Measurements from ENCODE around the gene BBX. TPM values are rescaled to one million over a fixed set of nuclear protein-coding genes. Genes with fewer than 3 reads are reported as not detected.

BBX gene
- total and polyA plus RNA-seq, 4 donors: 4.7 to 25.1 (median 20.5) TPM

- Histone ChIP-seq H3K4me3 (ENCODE audit: low read depth in 1 of 3, low read length in 3 of 3) (no peak overlapping the region), H3K4me1 (ENCODE audit: control insufficient read depth in 4 of 4, insufficient read depth in 4 of 4, low read length in 3 of 4) (no peaks in the 10 kb centered on the region), H3K9me3 (ENCODE audit: control insufficient read depth in 4 of 4, low read length in 3 of 4) (no peaks in the 10 kb centered on the region), H3K9ac (ENCODE audit: low read depth in 1 of 2, low read length in 2 of 2) (no peak overlapping the region), H3K36me3 (ENCODE audit: control insufficient read depth in 4 of 4, insufficient read depth in 3 of 4, low read depth in 1 of 4, low read length in 3 of 4) (no peaks in the 10 kb centered on the region), H3K27me3 (ENCODE audit: control insufficient read depth in 4 of 4, insufficient read depth in 4 of 4, low read length in 3 of 4) (no peaks in the 10 kb centered on the region), H3K27ac (ENCODE audit: low read depth in 1 of 2, low read length in 2 of 2) (no peak overlapping the region)
- DNase-seq (ENCODE audit: low spot score): no peak
- no peak for TF ChIP-seq GABPA (IDR thresholded peaks at IDR 0.05 in 1 of 2, conservative IDR thresholded peaks at IDR 0.05 in 1 of 2)
- no peak for TF ChIP-seq YY1 (IDR thresholded peaks at IDR 0.05)
- TF ChIP-seq ZBTB33 (IDR thresholded peaks at IDR 0.05): no peak
- TF ChIP-seq REST (IDR thresholded peaks at IDR 0.05): no peak
- no peak for TF ChIP-seq FOXA2 (IDR thresholded peaks at IDR 0.05)
- TF ChIP-seq HNF4A (conservative IDR thresholded peaks at IDR 0.05): no peak
- no peak for TF ChIP-seq JUND (IDR thresholded peaks at IDR 0.05)
- no peak for TF ChIP-seq RAD21 (IDR thresholded peaks at IDR 0.05)
- TF ChIP-seq MAX (IDR thresholded peaks at IDR 0.05): no peak
- TF ChIP-seq EGR1 (IDR thresholded peaks at IDR 0.05; ENCODE audit: low read depth in 2 of 2): no peak
- no peak for TF ChIP-seq HNF4G (IDR thresholded peaks at IDR 0.05)
- TF ChIP-seq FOXA1 (IDR thresholded peaks at IDR 0.05): no peak
- TF ChIP-seq SP1 (IDR thresholded peaks at IDR 0.05): no peak
- WGBS: 91% methylated on average over 2 of the region's 2 CpGs
Measured at GRCh38 chr3:107680698-107681097, 157.9 kb downstream of the BBX start.

- H3K9me3 ChIP-seq (ENCODE audit: control insufficient read depth in 4 of 4, low read length in 3 of 4): no peaks in the 10 kb centered on the region
- WGBS: 69% methylated on average over 3 of the region's 3 CpGs
- no peaks in the 10 kb centered on the region for H3K27me3 ChIP-seq (ENCODE audit: control insufficient read depth in 4 of 4, insufficient read depth in 4 of 4, low read length in 3 of 4)
- H3K36me3 ChIP-seq (ENCODE audit: control insufficient read depth in 4 of 4, insufficient read depth in 3 of 4, low read depth in 1 of 4, low read length in 3 of 4): no peaks in the 10 kb centered on the region
- no peak overlapping the region for H3K27ac ChIP-seq (ENCODE audit: low read depth in 1 of 2, low read length in 2 of 2)
- H3K4me3 ChIP-seq (ENCODE audit: low read depth in 1 of 3, low read length in 3 of 3): no peak overlapping the region
- DNase-seq (ENCODE audit: low spot score): no peak
- no peaks in the 10 kb centered on the region for H3K4me1 ChIP-seq (ENCODE audit: control insufficient read depth in 4 of 4, insufficient read depth in 4 of 4, low read length in 3 of 4)
- H3K9ac ChIP-seq (ENCODE audit: low read depth in 1 of 2, low read length in 2 of 2): no peak overlapping the region
- TF ChIP-seq ZBTB33 (IDR thresholded peaks at IDR 0.05) (no peak), RAD21 (IDR thresholded peaks at IDR 0.05) (no peak), YY1 (IDR thresholded peaks at IDR 0.05) (no peak), FOXA2 (IDR thresholded peaks at IDR 0.05) (no peak), GABPA (IDR thresholded peaks at IDR 0.05 in 1 of 2, conservative IDR thresholded peaks at IDR 0.05 in 1 of 2) (no peak), SP1 (IDR thresholded peaks at IDR 0.05) (no peak), REST (IDR thresholded peaks at IDR 0.05) (no peak), TAF1 (conservative IDR thresholded peaks at IDR 0.05) (no peak), JUND (IDR thresholded peaks at IDR 0.05) (no peak), HNF4A (conservative IDR thresholded peaks at IDR 0.05) (no peak), RXRA (IDR thresholded peaks at IDR 0.05) (no peak), ATF3 (IDR thresholded peaks at IDR 0.05) (no peak), NR2F2 (IDR thresholded peaks at IDR 0.05) (no peak), MAX (IDR thresholded peaks at IDR 0.05) (no peak), HNF4G (IDR thresholded peaks at IDR 0.05) (no peak), FOXA1 (IDR thresholded peaks at IDR 0.05) (no peak), EGR1 (IDR thresholded peaks at IDR 0.05; ENCODE audit: low read depth in 2 of 2) (no peak)
Measured at GRCh38 chr3:107681396-107681795, 158.6 kb downstream of the BBX start.
